ENCODE measurements around the gene RETSAT. TPM values are rescaled to one million over a fixed set of nuclear protein-coding genes. Genes with fewer than 3 reads are reported as not detected.

RETSAT gene
- total RNA-seq, 1 experiment from 2014 or later: 32.3 TPM

DNA sequence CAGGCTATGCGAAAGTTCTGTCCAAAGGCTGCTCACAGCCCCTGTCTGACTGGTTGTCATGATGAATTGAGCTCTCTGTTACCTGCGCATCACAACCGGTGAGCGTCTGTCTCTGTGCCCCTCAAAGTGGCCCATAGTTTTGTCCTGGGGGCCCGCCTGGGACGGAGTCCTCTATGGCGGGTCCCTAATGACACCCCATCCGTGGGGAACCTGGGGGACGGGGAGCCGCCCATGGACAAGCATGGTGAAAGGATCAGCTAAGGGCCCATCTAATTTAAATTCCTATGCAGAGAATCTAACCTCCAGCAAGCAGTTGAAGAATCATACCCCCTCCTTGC, 714 bp upstream of the RETSAT start:
- H3K4me1 ChIP-seq: no peaks in the 10 kb centered on the region
- H3K9me3 ChIP-seq: no peaks in the 10 kb centered on the region
- H3K4me1 Mint-ChIP-seq (ENCODE audit: low read depth, unreplicated experiment): no peaks in the 10 kb centered on the region
- H3K27me3 ChIP-seq (replicated peaks; ENCODE audit: control insufficient read depth, insufficient read depth, low read length): no peaks in the 10 kb centered on the region
- peak overlapping the region; percentile 96 for H3K27ac Mint-ChIP-seq (ENCODE audit: unreplicated experiment)
- no peaks in the 10 kb centered on the region for H3K9me3 Mint-ChIP-seq (ENCODE audit: unreplicated experiment)
- CTCF ChIA-PET: interaction anchor here (0.7 to 1.1 kb wide), 2 partner anchors 27 to 66 kb away, joined by 3 to 4 read pairs; partner anchors contain the start of gene TGOLN2
- H3K36me3 ChIP-seq (ENCODE audit: control insufficient read depth, insufficient read depth, low read length): peaks cover 2% of the 10 kb centered on the region; the same call in 1 of the 2 replicates
- DNase-seq: no peak
- no peaks in the 10 kb centered on the region for H3K27me3 Mint-ChIP-seq (ENCODE audit: insufficient read depth, unreplicated experiment)
- H3K4me3 ChIP-seq (ENCODE audit: low read depth, low read length): peak overlapping the region; percentile 49
- intact Hi-C loops (cut with micrococcal nuclease; ENCODE audit: unreplicated experiment): loop anchor here (2.0 kb wide), 1 partner anchor 66 kb away; no protein-coding TSS in a partner anchor
- H3K36me3 Mint-ChIP-seq (ENCODE audit: insufficient read depth, unreplicated experiment): peaks cover 35% of the 10 kb centered on the region
- POLR2A ChIA-PET: interaction anchor here (1.1 to 1.9 kb wide), 4 partner anchors 9 to 184 kb away, joined by 4 to 18 read pairs (median 8); partner anchors contain the start of genes MAT2A, SH2D6 and TGOLN2
- H3K4me3 Mint-ChIP-seq (ENCODE audit: unreplicated experiment): peak overlapping the region; percentile 99
- TF ChIP-seq, protein P1, sequence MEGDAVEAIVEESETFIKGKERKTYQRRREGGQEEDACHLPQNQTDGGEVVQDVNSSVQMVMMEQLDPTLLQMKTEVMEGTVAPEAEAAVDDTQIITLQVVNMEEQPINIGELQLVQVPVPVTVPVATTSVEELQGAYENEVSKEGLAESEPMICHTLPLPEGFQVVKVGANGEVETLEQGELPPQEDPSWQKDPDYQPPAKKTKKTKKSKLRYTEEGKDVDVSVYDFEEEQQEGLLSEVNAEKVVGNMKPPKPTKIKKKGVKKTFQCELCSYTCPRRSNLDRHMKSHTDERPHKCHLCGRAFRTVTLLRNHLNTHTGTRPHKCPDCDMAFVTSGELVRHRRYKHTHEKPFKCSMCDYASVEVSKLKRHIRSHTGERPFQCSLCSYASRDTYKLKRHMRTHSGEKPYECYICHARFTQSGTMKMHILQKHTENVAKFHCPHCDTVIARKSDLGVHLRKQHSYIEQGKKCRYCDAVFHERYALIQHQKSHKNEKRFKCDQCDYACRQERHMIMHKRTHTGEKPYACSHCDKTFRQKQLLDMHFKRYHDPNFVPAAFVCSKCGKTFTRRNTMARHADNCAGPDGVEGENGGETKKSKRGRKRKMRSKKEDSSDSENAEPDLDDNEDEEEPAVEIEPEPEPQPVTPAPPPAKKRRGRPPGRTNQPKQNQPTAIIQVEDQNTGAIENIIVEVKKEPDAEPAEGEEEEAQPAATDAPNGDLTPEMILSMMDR (IDR thresholded peaks at IDR 0.05; ENCODE audit: insufficient read depth in 1 of 2, low read depth in 1 of 2, low read length in 1 of 2, severe bottlenecking in 1 of 2, unreplicated experiment in 1 of 2): no peak
- TSS peak; percentile 45 for BruUV-seq (replicated peaks)

DNA sequence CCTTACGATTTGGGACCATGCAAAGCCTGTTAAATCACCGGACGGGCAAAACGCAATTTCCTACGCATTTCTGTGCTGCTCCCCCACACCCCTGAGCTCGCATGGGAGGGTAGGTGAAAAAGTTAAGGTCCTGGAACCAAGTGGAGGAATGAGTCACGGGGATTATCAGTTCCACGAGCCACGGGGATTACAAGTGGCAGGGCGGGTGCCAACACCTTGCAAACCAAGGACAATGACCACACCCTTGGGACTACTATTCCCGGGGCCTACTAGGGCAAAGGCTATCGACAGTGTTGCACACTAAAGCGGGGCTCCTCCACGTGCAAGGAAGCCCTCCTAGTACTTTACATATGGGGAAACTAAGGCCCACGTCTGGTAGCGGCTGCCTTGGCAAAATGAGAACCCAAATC, 447 bp downstream of the RETSAT start:
- CTCF ChIA-PET: no interaction called here
- TF ChIP-seq, protein P1 (IDR thresholded peaks at IDR 0.05; ENCODE audit: insufficient read depth in 1 of 2, low read depth in 1 of 2, low read length in 1 of 2, severe bottlenecking in 1 of 2, unreplicated experiment in 1 of 2): no peak

GRCh38 chr2:85347599-85347998, 6.7 kb downstream of the RETSAT start:
- H3K27me3 Mint-ChIP-seq (ENCODE audit: insufficient read depth, unreplicated experiment): no peaks in the 10 kb centered on the region
- no peaks in the 10 kb centered on the region for H3K9me3 Mint-ChIP-seq (ENCODE audit: unreplicated experiment)
- no peak overlapping the region for H3K4me3 Mint-ChIP-seq (ENCODE audit: unreplicated experiment)
- H3K36me3 Mint-ChIP-seq (ENCODE audit: insufficient read depth, unreplicated experiment): peaks cover 32% of the 10 kb centered on the region
- Histone ChIP-seq H3K27me3 (replicated peaks; ENCODE audit: control insufficient read depth, insufficient read depth, low read length) (no peaks in the 10 kb centered on the region), H3K9me3 (no peaks in the 10 kb centered on the region), H3K4me1 (peaks cover 14% of the 10 kb centered on the region), H3K4me3 (ENCODE audit: low read depth, low read length) (no peak overlapping the region), H3K36me3 (ENCODE audit: control insufficient read depth, insufficient read depth, low read length) (peaks cover 6% of the 10 kb centered on the region)
- BruUV-seq (replicated peaks): no TSS peak
- POLR2A ChIA-PET: no interaction called here
- H3K4me1 Mint-ChIP-seq (ENCODE audit: low read depth, unreplicated experiment): peaks cover 13% of the 10 kb centered on the region
- peak; percentile 30 to 51 for DNase-seq
- intact Hi-C loops (cut with micrococcal nuclease; ENCODE audit: unreplicated experiment): no loop called here
- TF ChIP-seq, protein P1 (IDR thresholded peaks at IDR 0.05; ENCODE audit: insufficient read depth in 1 of 2, low read depth in 1 of 2, low read length in 1 of 2, severe bottlenecking in 1 of 2, unreplicated experiment in 1 of 2): no peak
- CTCF ChIA-PET: no interaction called here
- no peak overlapping the region for H3K27ac Mint-ChIP-seq (ENCODE audit: unreplicated experiment)

More for the DNA sequence above, 447 bp downstream of the RETSAT start:
- BruUV-seq (replicated peaks): TSS peak; percentile 78
- intact Hi-C loops (cut with micrococcal nuclease; ENCODE audit: unreplicated experiment): loop anchor here (1.0 to 2.0 kb wide), 4 partner anchors 29 to 198 kb away; partner anchors contain the start of gene MAT2A
- H3K9me3 Mint-ChIP-seq (ENCODE audit: unreplicated experiment): no peaks in the 10 kb centered on the region
- POLR2A ChIA-PET: interaction anchor here (0.7 to 1.9 kb wide), 5 partner anchors 11 to 207 kb away, joined by 3 to 18 read pairs (median 4); partner anchors contain the start of genes GGCX, MAT2A, SH2D6 and TGOLN2
- no peaks in the 10 kb centered on the region for H3K4me1 ChIP-seq
- H3K27me3 Mint-ChIP-seq (ENCODE audit: insufficient read depth, unreplicated experiment): no peaks in the 10 kb centered on the region
- peaks cover 3% of the 10 kb centered on the region; the same call in 1 of the 2 replicates for H3K36me3 ChIP-seq (ENCODE audit: control insufficient read depth, insufficient read depth, low read length)
- peak in 1 of 2 experiments; percentile 36 for DNase-seq
- H3K4me1 Mint-ChIP-seq (ENCODE audit: low read depth, unreplicated experiment): peaks cover 4% of the 10 kb centered on the region
- H3K4me3 ChIP-seq (ENCODE audit: low read depth, low read length): peak overlapping the region; percentile 49
- H3K36me3 Mint-ChIP-seq (ENCODE audit: insufficient read depth, unreplicated experiment): peaks cover 39% of the 10 kb centered on the region
- H3K9me3 ChIP-seq: no peaks in the 10 kb centered on the region
- H3K27me3 ChIP-seq (replicated peaks; ENCODE audit: control insufficient read depth, insufficient read depth, low read length): no peaks in the 10 kb centered on the region
- H3K4me3 Mint-ChIP-seq (ENCODE audit: unreplicated experiment): peak overlapping the region; percentile 99
- H3K27ac Mint-ChIP-seq (ENCODE audit: unreplicated experiment): peak overlapping the region; percentile 96
